Stimulated activated CD4-positive, alpha-beta T cell treated with anti-CD3 and anti-CD28 coated beads, Interleukin-2, amount 100 ng/mL, for 4 hours (primary cell): Measurements from ENCODE around the gene C14orf93.
"Not testable (repeated sequence)": the region's sequence is repeated elsewhere in the genome, so short reads cannot be mapped to it uniquely, and the experiment has no call there.

Experiments
- DNase-seq: peaks from one replicate; pipeline ENCODE4 v3.0.0-alpha.2; 2020; ENCODE audit warnings: low read depth

C14orf93 gene

GRCh38 chr14:23020143-23021128 lies 10.5 kb upstream of the C14orf93 start:
- DNase-seq, result no peak

- no peak for DNase-seq
Observed at GRCh38 chr14:23018107-23018506, 8.2 kb upstream of the C14orf93 start.

GRCh38 chr14:23017091-23017490 lies 7.1 kb upstream of the C14orf93 start:
- DNase-seq, result no peak

GRCh38 chr14:23015618-23016017 lies 5.7 kb upstream of the C14orf93 start:
- DNase-seq, result no peak

- not testable (repeated sequence) for DNase-seq
Observed at GRCh38 chr14:23013749-23014054, 3.8 kb upstream of the C14orf93 start.

- no peak for DNase-seq
Observed at GRCh38 chr14:23013054-23013748, 3.3 kb upstream of the C14orf93 start.

GRCh38 chr14:23009483-23009938 lies 432 bp downstream of the C14orf93 start:
- no peak for DNase-seq

GRCh38 chr14:23008831-23009230 lies 1.1 kb downstream of the C14orf93 start:
- no peak for DNase-seq

GRCh38 chr14:23006544-23007419 lies 3.2 kb downstream of the C14orf93 start:
- peak; percentile 98 for DNase-seq

- DNase-seq, result no peak
Observed at GRCh38 chr14:23006188-23006534, 3.8 kb downstream of the C14orf93 start.

- no peak for DNase-seq
Observed at GRCh38 chr14:23005451-23006187, 4.3 kb downstream of the C14orf93 start.

- DNase-seq, result not testable (repeated sequence)
Observed at GRCh38 chr14:23004274-23004673, 5.7 kb downstream of the C14orf93 start.

GRCh38 chr14:23002592-23002991 lies 7.4 kb downstream of the C14orf93 start:
- no peak for DNase-seq

- DNase-seq, result no peak
Observed at GRCh38 chr14:23000860-23001259, 9.1 kb downstream of the C14orf93 start.

- DNase-seq, result no peak
Observed at GRCh38 chr14:22998329-22999012, 11.5 kb downstream of the C14orf93 start.

- DNase-seq, result no peak
Observed at GRCh38 chr14:22997676-22998323, 12.1 kb downstream of the C14orf93 start.

GRCh38 chr14:22996768-22997654 lies 12.9 kb downstream of the C14orf93 start:
- DNase-seq, result no peak

- DNase-seq, result no peak
Observed at GRCh38 chr14:22995889-22996625, 13.9 kb downstream of the C14orf93 start.
